Natural killer cell treated with Interleukin-12 subunit alpha and Interleukin-12 subunit beta and Interleukin-15 and Interleukin-18, amount 100 ng/mL, for 72 hours (primary cell): ENCODE results near the gene HSD17B1. TPM values are rescaled to one million over a fixed set of nuclear protein-coding genes. Genes with fewer than 3 reads are reported as not detected.
"Not testable (repeated sequence)": the region's sequence is repeated elsewhere in the genome, so short reads cannot be mapped to it uniquely, and the experiment has no call there.

Source experiments
- ATAC-seq, 2 donors: fragments of 150-1000 bp; cut with Tn5 transposase in 1 of 2; sonication (Bioruptor Pico), chemical (Tn5 transposase) in 1 of 2; 2 replicates each; pipeline ENCODE4 v1.10.0; 2021
- DNase-seq: peaks from one replicate; pipeline ENCODE4 v3.0.0; 2022; ENCODE audit warnings: low spot score
- H3K27ac Mint-ChIP-seq, 2 donors: 1 replicate in 1 of 2; 2 replicates in 1 of 2; pipeline ENCODE4 v1.8.0; 2022; ENCODE audit warnings: mixed read lengths in 2 of 2, mild to moderate bottlenecking in 1 of 2, moderate library complexity in 1 of 2
- H3K27me3 Mint-ChIP-seq, 2 donors: 1 replicate in 1 of 2; 2 replicates in 1 of 2; pipeline ENCODE4 v1.8.0; 2022; ENCODE audit warnings: mixed read lengths in 2 of 2
- H3K36me3 Mint-ChIP-seq: one replicate; pipeline ENCODE4 v1.8.0; 2022; ENCODE audit warnings: mixed read lengths
- H3K4me1 Mint-ChIP-seq, 2 donors: 1 replicate in 1 of 2; 2 replicates in 1 of 2; pipeline ENCODE4 v1.8.0; 2022; ENCODE audit warnings: low read depth in 2 of 2, mixed read lengths in 2 of 2, mild to moderate bottlenecking in 1 of 2
- H3K4me3 Mint-ChIP-seq: one replicate; pipeline ENCODE4 v1.8.0; 2022; ENCODE audit warnings: mixed read lengths
- H3K9me3 Mint-ChIP-seq: 2 replicates; pipeline ENCODE4 v1.8.0; 2022; ENCODE audit warnings: mixed read lengths
- total RNA-seq, 2 donors: library from RNA; stranded (reverse); gene quantifications; one replicate each; pipeline ENCODE4 v1.2.3, GENCODE V29; 2022

The HSD17B1 gene
- total RNA-seq, 2 donors from 2014 or later = 0.71 to 1.6 TPM

- not testable (repeated sequence) for H3K27ac Mint-ChIP-seq, H3K9me3 Mint-ChIP-seq, DNase-seq, H3K27me3 Mint-ChIP-seq, H3K4me3 Mint-ChIP-seq, H3K36me3 Mint-ChIP-seq, ATAC-seq
- H3K4me1 Mint-ChIP-seq = peaks cover 15 to 18% of the 10 kb centered on the region in 2 donors
Observed at GRCh38 chr17:42545755-42546505, 6.8 kb upstream of the HSD17B1 start.

- no peak overlapping the region for H3K27ac Mint-ChIP-seq
- no peak overlapping the region for H3K4me3 Mint-ChIP-seq
- no peaks in the 10 kb centered on the region for H3K27me3 Mint-ChIP-seq
- H3K36me3 Mint-ChIP-seq = no peaks in the 10 kb centered on the region
- no peaks in the 10 kb centered on the region for H3K9me3 Mint-ChIP-seq
- no peak for DNase-seq
- ATAC-seq = no peak
- peaks cover 13 to 14% of the 10 kb centered on the region in 2 donors for H3K4me1 Mint-ChIP-seq
Observed at GRCh38 chr17:42547001-42547461, 5.7 kb upstream of the HSD17B1 start.

GRCh38 chr17:42547698-42548069 lies 5.0 kb upstream of the HSD17B1 start:
- Mint-ChIP-seq H3K36me3 (no peaks in the 10 kb centered on the region), H3K4me1 (peaks cover 13 to 14% of the 10 kb centered on the region in 2 donors), H3K4me3 (no peak overlapping the region)

GRCh38 chr17:42548070-42548837 lies 4.5 kb upstream of the HSD17B1 start:
- Mint-ChIP-seq H3K36me3 (no peaks in the 10 kb centered on the region), H3K4me3 (peak overlapping the region; percentile 20), H3K9me3 (no peaks in the 10 kb centered on the region), H3K4me1 (peaks cover 13 to 14% of the 10 kb centered on the region in 2 donors), H3K27me3 (no peaks in the 10 kb centered on the region), H3K27ac (no peak overlapping the region)
- DNase-seq (no peak), ATAC-seq (peak; percentile 75 to 86)

More at GRCh38 chr17:42547698-42548069, 5.0 kb upstream of the HSD17B1 start:
- Mint-ChIP-seq H3K27me3 (no peaks in the 10 kb centered on the region), H3K27ac (no peak overlapping the region), H3K9me3 (no peaks in the 10 kb centered on the region)
- DNase-seq (no peak), ATAC-seq (no peak)

GRCh38 chr17:42548993-42549755 lies 3.5 kb upstream of the HSD17B1 start:
- no peak for DNase-seq
- Mint-ChIP-seq H3K36me3 (no peaks in the 10 kb centered on the region), H3K9me3 (no peaks in the 10 kb centered on the region), H3K27ac (peak overlapping the region in 1 of 2 donors; percentile 34), H3K4me1 (peaks cover 13 to 14% of the 10 kb centered on the region in 2 donors), H3K4me3 (peak overlapping the region; percentile 41), H3K27me3 (no peaks in the 10 kb centered on the region)
- peak; percentile 3 to 51 for ATAC-seq

GRCh38 chr17:42553161-42553818 lies 567 bp downstream of the HSD17B1 start:
- DNase-seq (no peak), ATAC-seq (no peak)
- no peaks in the 10 kb centered on the region for H3K36me3 Mint-ChIP-seq
- H3K27me3 Mint-ChIP-seq = no peaks in the 10 kb centered on the region
- H3K4me3 Mint-ChIP-seq = peak overlapping the region; percentile 89
- H3K9me3 Mint-ChIP-seq = no peaks in the 10 kb centered on the region
- peak overlapping the region in 1 of 2 donors; percentile 37 for H3K27ac Mint-ChIP-seq
- H3K4me1 Mint-ChIP-seq = peaks cover 23 to 29% of the 10 kb centered on the region in 2 donors

- H3K36me3 Mint-ChIP-seq = no peaks in the 10 kb centered on the region
- H3K4me3 Mint-ChIP-seq = peak overlapping the region; percentile 89
- ATAC-seq (no peak), DNase-seq (no peak)
- no peaks in the 10 kb centered on the region for H3K27me3 Mint-ChIP-seq
- H3K27ac Mint-ChIP-seq = peak overlapping the region; percentile 87 to 95
- H3K4me1 Mint-ChIP-seq = peaks cover 22 to 27% of the 10 kb centered on the region in 2 donors
- H3K9me3 Mint-ChIP-seq = no peaks in the 10 kb centered on the region
Observed at GRCh38 chr17:42553866-42554249, 1.1 kb downstream of the HSD17B1 start.

GRCh38 chr17:42554250-42555121 lies 1.8 kb downstream of the HSD17B1 start:
- peak; percentile 93 to 96 for ATAC-seq

GRCh38 chr17:42555122-42555622 lies 2.4 kb downstream of the HSD17B1 start:
- Mint-ChIP-seq H3K27ac (peak overlapping the region; percentile 87 to 95), H3K4me3 (peak overlapping the region; percentile 89), H3K27me3 (no peaks in the 10 kb centered on the region), H3K9me3 (no peaks in the 10 kb centered on the region), H3K4me1 (peaks cover 16 to 21% of the 10 kb centered on the region in 2 donors), H3K36me3 (no peaks in the 10 kb centered on the region)
- DNase-seq (no peak), ATAC-seq (no peak)

More at GRCh38 chr17:42554250-42555121, 1.8 kb downstream of the HSD17B1 start:
- H3K36me3 Mint-ChIP-seq = no peaks in the 10 kb centered on the region
- H3K27ac Mint-ChIP-seq = peak overlapping the region; percentile 87 to 95
- no peaks in the 10 kb centered on the region for H3K9me3 Mint-ChIP-seq
- DNase-seq = peak; percentile 91
- H3K4me1 Mint-ChIP-seq = peaks cover 16 to 21% of the 10 kb centered on the region in 2 donors
- peak overlapping the region; percentile 89 for H3K4me3 Mint-ChIP-seq
- H3K27me3 Mint-ChIP-seq = no peaks in the 10 kb centered on the region

GRCh38 chr17:42555961-42556617 lies 3.4 kb downstream of the HSD17B1 start:
- peaks cover 12 to 16% of the 10 kb centered on the region in 2 donors for H3K4me1 Mint-ChIP-seq
- H3K9me3 Mint-ChIP-seq, H3K36me3 Mint-ChIP-seq, DNase-seq, ATAC-seq, H3K27me3 Mint-ChIP-seq: not testable (repeated sequence)
- H3K27ac Mint-ChIP-seq = peak overlapping the region; percentile 87 to 95
- peak overlapping the region; percentile 89 for H3K4me3 Mint-ChIP-seq

- no peak for ATAC-seq
- Mint-ChIP-seq H3K4me3 (no peak overlapping the region), H3K36me3 (no peaks in the 10 kb centered on the region), H3K27ac (no peak overlapping the region), H3K4me1 (peaks cover 24 to 35% of the 10 kb centered on the region in 2 donors), H3K27me3 (no peaks in the 10 kb centered on the region), H3K9me3 (no peaks in the 10 kb centered on the region)
- no peak for DNase-seq
Observed at GRCh38 chr17:42559075-42559474, 6.4 kb downstream of the HSD17B1 start.

GRCh38 chr17:42560246-42560645 lies 7.5 kb downstream of the HSD17B1 start:
- no peaks in the 10 kb centered on the region for H3K36me3 Mint-ChIP-seq
- no peaks in the 10 kb centered on the region for H3K27me3 Mint-ChIP-seq
- DNase-seq = no peak
- peak overlapping the region; percentile 84 to 91 for H3K27ac Mint-ChIP-seq
- ATAC-seq = no peak
- peak overlapping the region; percentile 38 for H3K4me3 Mint-ChIP-seq
- H3K4me1 Mint-ChIP-seq = peaks cover 16 to 30% of the 10 kb centered on the region in 2 donors
- H3K9me3 Mint-ChIP-seq = no peaks in the 10 kb centered on the region
